ENCODE results near the gene SPRR2A.

The SPRR2A gene

DNA sequence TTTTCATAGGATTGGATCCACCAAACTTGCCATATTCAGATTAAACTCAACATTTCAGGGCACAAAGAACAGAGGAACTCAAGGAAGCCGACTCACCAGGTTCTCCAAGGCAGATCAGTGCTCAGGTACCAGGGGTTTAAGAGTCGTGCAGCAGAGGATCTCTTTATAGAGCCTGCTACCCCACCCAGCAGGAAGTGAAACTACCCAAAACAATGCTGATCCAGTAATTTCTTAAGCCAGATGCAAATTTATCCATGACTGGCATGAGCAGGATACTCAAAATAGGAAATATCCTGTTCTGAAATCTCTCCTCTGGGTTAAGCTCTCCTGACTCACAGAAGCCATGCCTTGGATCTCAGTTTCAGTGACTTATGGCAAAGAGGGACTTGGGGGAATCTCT is at the start of gene SPRR2A:
Gene SPRR2A, minus strand, starts transcription at position 138 of the 400 bp plus-strand sequence. CDS start 777 bp downstream, outside the sequence.
- no peak within 1 kb of the TSS for H3K4me3 ChIP-seq (ENCODE audit: low read depth, low read length)
- ChIA-PET POLR2A (no interaction called here), CTCF (no interaction called here)
- TF ChIP-seq, protein P1, sequence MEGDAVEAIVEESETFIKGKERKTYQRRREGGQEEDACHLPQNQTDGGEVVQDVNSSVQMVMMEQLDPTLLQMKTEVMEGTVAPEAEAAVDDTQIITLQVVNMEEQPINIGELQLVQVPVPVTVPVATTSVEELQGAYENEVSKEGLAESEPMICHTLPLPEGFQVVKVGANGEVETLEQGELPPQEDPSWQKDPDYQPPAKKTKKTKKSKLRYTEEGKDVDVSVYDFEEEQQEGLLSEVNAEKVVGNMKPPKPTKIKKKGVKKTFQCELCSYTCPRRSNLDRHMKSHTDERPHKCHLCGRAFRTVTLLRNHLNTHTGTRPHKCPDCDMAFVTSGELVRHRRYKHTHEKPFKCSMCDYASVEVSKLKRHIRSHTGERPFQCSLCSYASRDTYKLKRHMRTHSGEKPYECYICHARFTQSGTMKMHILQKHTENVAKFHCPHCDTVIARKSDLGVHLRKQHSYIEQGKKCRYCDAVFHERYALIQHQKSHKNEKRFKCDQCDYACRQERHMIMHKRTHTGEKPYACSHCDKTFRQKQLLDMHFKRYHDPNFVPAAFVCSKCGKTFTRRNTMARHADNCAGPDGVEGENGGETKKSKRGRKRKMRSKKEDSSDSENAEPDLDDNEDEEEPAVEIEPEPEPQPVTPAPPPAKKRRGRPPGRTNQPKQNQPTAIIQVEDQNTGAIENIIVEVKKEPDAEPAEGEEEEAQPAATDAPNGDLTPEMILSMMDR (IDR thresholded peaks at IDR 0.05; ENCODE audit: insufficient read depth, low read length, missing control alignments), result no peak
- no peak for DNase-seq (ENCODE audit: low read depth, low spot score)

DNA sequence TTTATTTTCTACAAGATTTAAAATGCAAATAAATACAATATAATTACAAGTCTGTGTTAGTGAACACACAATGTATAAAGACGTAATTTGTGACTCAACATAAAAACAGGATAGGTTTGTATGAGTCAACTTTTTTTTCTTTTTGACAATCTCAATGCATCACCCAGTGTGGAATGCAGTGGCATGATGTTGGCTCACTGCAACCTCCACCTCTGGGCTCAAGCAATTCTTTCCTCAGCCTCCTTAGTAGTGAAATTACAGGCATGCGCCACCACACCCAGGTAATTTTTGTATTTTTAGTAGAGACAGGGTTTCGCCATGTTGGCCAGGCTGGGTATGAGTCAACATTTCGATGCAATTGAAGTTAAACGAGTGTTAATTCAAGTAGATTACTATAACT is 42.9 kb upstream of the SPRR2A start:
- POLR2A ChIA-PET, result no interaction called here
- TF ChIP-seq, protein P1 (IDR thresholded peaks at IDR 0.05; ENCODE audit: insufficient read depth, low read length, missing control alignments), result no peak
- no peak overlapping the region for H3K4me3 ChIP-seq (ENCODE audit: low read depth, low read length)
- CTCF ChIA-PET, result no interaction called here
- DNase-seq (ENCODE audit: low read depth, low spot score), result no peak

DNA sequence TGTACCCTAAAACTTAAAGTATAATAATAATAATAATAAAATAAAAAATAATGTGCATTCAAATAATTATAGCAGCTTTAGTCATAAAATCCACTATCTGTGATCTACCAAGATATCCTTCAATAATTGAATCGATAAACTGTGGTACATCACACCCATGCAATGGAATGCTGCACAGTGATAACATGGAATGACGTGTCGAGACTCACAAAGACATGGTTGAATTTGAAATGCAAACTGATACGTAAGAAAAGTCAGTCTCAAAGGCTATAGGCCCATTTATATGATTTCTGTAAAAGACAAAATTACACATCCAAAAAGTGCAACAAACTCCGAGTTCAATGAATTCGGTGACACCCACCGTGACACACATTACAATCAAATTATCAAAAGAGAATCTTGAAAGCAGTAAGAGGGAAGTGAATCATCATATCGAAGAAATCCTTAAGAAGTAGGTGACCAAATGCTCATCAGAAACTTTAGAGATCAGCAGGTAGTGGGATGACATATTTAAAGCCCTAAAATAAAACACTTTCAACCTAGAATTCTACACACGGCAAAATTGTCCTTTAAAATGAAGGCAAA is 42.2 kb upstream of the SPRR2A start:
- TF ChIP-seq, protein P1 (IDR thresholded peaks at IDR 0.05; ENCODE audit: insufficient read depth, low read length, missing control alignments), result no peak
- ChIA-PET POLR2A (no interaction called here), CTCF (no interaction called here)
- H3K4me3 ChIP-seq (ENCODE audit: low read depth, low read length), result no peak overlapping the region
- DNase-seq (ENCODE audit: low read depth, low spot score), result no peak

DNA sequence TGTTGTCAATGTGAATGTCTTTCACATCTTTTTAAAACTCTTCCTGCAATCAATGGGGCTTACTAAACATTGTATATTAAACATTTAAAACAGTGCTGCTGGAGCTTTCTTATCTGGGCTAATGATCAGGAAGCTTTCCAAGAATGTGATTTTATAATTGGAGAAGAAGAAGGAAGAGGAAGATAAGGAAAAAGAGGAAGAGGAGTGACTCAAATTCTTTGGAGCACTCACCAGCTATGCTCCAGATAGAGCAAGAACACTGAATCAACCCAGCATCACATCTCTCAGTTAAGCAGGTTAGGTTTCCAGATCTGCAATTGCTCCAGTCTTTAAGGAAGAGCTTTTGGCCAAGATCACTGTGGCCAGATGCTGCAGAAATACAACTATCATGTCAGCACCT is 38.5 kb upstream of the SPRR2A start:
- no peak overlapping the region for H3K4me3 ChIP-seq (ENCODE audit: low read depth, low read length)
- DNase-seq (ENCODE audit: low read depth, low spot score), result no peak
- ChIA-PET CTCF (no interaction called here), POLR2A (no interaction called here)
- TF ChIP-seq, protein P1 (IDR thresholded peaks at IDR 0.05; ENCODE audit: insufficient read depth, low read length, missing control alignments), result no peak

DNA sequence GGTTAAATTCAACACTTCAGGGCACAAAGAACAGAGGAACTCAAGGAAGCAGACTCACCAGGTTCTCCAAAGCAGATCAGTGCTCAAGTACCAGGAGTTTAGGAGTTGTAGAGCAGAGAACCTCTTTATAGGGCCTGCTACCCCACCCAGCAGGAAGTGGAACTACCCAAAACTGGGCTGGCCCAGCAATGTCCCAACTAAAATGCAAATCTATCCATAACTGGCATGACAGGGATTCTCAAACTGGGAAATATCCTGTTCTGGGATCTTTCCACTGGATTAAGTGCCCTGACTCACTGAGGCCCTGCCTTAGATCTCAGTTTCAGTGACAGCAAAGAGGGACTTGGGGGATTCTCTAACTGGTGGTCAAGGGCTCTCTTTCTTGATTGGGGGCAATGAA is 37.1 kb upstream of the SPRR2A start, which contains the start of gene SPRR2E:
Gene SPRR2E, minus strand, starts transcription at position 101 of the 400 bp plus-strand sequence. CDS start 775 bp downstream, outside the sequence.
- TF ChIP-seq, protein P1 (IDR thresholded peaks at IDR 0.05; ENCODE audit: insufficient read depth, low read length, missing control alignments), result no peak
- no peak within 1 kb of the TSS for H3K4me3 ChIP-seq (ENCODE audit: low read depth, low read length)
- ChIA-PET CTCF (no interaction called here), POLR2A (no interaction called here)
- DNase-seq (ENCODE audit: low read depth, low spot score), result no peak

DNA sequence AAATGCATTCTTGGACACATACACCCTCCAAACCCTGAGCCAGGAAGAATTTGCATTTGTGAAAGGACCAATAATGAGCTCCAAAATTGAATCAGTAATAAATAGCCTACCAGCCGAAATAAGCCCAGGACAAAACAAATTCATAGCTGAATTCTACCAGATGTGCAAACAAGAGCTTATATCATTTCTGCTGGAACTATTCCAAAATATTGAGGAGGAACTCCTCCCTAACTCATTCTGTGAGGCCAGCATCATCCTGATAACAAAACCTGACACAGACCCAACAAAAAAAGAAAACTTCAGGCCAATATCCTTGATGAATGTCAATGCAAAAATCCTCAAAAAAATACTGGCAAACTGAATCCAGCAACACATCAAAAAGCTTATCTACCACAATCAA is 30.3 kb upstream of the SPRR2A start:
- DNase-seq (ENCODE audit: low read depth, low spot score), result no peak
- TF ChIP-seq, protein P1 (IDR thresholded peaks at IDR 0.05; ENCODE audit: insufficient read depth, low read length, missing control alignments), result no peak
- POLR2A ChIA-PET, result no interaction called here
- CTCF ChIA-PET, result no interaction called here
- H3K4me3 ChIP-seq (ENCODE audit: low read depth, low read length), result no peak overlapping the region
